ENCODE measurements around the gene TASP1.
"Not testable (repeated sequence)": the region's sequence is repeated elsewhere in the genome, so short reads cannot be mapped to it uniquely, and the experiment has no call there.

Gene TASP1, protein sequence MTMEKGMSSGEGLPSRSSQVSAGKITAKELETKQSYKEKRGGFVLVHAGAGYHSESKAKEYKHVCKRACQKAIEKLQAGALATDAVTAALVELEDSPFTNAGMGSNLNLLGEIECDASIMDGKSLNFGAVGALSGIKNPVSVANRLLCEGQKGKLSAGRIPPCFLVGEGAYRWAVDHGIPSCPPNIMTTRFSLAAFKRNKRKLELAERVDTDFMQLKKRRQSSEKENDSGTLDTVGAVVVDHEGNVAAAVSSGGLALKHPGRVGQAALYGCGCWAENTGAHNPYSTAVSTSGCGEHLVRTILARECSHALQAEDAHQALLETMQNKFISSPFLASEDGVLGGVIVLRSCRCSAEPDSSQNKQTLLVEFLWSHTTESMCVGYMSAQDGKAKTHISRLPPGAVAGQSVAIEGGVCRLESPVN

DNA sequence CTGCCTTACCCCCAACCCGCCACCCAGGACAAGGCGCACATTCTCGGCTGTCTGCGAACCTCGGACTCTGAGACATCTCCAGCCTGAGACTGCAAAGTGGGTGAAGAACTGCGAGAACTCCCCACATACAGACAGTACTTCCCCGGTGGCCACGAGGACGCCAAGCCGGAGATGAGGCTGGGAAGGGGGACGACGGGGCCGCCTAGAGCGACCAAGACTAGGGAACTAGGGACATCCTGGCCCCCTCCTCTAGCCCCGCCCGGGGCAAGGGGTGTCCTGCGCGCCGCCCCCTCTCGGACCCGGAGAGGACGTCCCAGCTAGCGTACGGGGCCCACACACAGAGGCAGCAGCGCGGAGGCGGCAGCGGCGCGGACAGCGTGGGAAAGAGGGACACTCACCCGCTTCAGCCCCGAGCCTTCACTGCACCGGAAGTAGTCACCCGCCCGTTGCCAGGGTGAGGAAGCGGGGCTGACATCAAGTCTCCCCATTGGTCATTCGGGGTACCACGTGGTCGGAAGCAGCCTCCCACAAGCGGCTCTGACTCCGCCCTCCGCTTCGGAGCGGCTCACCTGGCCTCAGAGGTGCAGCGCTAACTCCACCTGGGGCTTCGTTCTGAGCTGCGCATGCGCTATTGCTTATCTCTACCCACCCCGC lies at the start of gene TASP1:
Gene TASP1 (minus strand): TSS at position 437 of the 654 bp plus-strand sequence. CDS start 8,854 bp downstream, outside the sequence.
- DNase-seq: peak; percentile 95

DNA sequence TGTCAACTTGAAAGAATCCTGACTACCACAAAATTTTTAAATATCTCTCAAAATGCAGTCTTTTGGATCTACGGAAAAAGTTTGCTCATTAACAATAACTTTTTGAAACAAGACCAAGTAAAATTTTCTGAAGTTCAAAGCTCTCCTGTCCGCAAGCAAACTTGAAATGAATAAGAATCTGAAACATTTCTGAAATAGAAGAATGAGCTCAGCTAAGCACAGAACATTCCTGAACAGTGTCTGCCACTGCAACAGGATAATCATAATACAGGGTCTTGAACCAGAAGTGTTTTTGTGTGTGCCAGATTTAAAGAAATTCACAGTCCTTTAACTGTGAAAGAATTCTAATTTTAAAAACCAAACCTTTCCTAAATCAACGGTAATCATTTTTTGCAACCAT lies 49.1 kb upstream of the TASP1 start:
- no peak for DNase-seq

DNA sequence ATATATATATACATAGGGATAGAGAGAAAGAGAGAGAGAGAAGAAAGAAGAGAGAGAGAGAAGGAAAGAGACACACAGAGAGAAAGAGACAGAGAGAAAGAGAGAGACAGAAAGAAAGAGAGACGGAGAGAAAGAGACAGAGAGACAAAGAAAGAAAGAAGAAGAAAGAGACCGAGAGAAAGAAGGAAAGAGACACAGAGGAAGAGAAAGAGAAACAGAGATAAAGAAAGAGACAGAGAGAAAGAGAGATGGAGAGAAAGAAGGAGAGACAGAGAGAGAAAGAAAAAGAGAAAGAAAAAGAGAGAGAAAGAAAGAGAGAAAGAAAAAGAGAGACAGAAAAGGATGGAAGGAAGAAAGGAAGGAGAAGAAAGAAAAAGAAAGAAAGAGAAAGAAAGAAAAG lies 46.9 kb upstream of the TASP1 start:
- no peak for DNase-seq

DNA sequence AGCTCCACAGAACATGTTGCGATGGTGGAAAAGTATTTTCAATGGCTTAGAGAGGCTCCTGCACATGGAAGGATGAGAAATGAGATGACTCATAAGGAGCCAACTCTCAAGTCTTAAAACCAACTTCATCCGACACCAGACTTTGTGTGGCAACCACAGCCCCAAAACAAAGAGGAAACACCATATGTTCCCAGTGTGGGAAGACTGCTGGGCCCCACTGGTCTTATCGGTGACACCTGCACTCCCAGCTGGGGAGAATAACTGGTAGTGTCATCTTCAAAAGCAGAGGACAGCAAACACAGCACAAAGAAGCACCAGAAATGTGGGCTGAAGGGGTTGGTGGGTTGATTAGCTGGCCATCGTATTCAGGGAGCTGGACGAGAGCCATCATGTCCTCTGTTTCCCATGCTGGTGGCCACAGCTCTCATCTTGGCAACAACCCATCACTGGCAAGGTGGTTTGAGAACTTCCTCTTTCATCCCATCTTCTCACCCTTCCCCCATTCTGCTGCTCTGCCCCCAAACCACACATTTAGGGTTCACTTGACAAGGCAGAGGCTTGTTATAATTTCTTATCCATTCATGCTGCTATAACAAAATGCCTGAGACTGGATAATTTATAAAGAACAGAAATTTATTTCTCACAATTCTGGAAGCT lies 46.0 kb upstream of the TASP1 start:
- no peak for DNase-seq

DNA sequence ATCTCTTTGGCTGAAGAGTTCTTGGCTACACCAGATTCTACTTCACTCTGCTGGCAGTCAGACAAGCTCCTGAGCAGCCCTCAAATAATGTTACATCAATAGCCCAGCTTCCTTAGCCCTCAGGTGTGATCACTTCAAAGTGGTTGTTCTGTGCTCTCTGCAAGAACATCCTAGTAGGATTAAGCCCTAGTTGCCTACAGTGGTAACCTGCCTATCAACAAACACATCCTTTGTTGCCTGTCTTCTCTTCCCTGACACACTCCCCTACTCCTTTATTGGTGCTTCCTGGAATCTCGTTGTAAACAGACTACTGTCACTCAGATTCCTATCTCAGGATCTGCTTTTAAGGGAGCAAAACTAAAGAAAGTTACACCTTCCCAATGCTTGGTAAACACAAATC lies 45.1 kb upstream of the TASP1 start:
- DNase-seq: no peak

DNA sequence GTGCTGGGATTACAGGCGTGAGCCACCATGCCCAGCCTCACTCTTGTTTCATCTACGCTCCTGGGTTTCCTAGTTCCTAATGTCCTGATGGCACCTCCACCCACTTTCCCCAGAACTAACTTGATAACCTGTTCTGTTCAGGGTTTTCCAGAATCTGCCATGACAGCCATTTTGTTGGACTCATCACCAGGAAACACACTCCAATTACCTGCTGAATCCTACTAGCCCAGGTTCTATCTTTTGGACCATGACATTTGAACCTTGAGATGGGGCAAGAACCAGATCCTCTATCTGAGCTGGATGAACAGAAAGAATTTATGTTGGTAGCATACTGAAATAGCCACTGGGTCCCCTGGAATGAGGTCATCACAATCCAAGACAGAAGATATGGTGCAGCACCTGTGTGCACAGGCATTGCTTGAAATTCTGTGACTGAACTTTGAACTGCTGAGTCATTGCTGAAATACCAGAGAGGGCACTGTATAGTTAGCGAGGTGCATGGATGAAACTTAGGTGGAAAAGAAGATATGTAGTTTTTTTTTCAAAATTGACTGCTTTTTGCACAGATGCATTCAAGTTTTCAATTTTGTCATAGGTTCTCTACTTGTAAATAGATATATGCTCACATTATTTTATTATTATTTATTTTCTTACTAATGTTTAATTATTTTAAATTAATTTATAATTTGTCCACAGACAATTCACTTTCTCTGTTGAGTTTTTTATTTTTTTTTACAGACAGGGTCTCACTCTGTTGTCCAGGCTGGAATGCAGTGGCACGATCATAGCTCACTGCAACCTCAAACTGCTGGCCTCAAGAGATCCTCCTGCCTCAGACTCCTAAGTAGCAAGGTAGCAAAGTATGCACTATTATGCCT lies 42.8 kb upstream of the TASP1 start:
- DNase-seq: no peak

DNA sequence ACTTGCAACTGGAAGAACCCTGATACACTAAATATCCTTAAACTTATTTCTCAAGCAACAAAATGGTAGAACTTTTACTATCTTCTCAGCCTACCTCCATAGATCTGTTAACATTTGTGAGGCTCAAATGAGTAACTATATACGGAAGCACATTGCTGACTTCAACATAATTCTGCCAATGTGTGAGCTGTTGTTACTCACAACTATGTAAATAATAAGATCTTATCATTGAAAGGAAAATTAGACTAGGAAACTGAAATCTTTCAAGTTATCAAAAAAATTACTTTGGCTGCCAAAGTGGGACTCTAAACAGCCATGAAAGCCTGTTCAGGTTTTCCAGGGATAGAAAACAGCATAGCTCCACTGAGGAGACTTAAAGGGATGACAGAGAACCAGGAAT lies 40.2 kb upstream of the TASP1 start:
- no peak for DNase-seq

DNA sequence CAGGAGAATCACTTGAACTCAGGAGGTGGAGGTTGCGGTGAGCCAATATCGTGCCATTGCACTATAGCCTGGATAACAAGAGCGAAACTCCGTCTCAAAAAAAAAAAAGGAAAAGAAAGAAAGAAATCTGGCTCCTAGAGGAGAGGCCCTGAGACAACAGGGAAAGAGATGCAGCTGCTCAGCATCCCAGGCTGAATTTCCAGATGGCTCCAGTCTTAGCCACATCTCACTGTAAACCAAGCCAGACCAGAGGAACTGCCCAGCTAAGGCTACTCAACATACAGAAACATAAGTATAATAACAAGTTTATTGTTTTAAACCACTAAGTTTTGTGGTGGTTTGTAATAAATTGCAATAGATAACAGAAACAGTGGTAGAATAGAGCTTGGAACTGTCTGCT lies 38.5 kb upstream of the TASP1 start:
- DNase-seq: no peak

DNA sequence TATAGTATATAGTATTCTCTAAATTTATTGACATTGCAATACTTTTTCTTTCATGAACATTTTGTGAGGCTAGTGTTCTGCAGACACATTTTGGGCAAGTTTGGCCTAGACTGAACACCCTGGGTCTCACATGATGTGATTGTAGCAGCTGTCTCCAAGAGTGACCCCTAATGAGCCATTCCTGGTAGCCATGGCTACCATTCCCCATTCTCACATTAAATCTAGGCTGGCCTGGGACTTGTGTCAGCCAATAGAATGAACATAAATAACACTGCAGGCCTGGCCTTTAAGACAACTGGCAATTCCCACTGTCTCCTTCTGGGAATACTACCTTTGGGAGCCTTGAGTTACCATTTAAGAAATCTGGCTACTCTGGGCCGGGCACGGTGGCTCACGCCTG lies 38.0 kb upstream of the TASP1 start:
- DNase-seq: no peak

DNA sequence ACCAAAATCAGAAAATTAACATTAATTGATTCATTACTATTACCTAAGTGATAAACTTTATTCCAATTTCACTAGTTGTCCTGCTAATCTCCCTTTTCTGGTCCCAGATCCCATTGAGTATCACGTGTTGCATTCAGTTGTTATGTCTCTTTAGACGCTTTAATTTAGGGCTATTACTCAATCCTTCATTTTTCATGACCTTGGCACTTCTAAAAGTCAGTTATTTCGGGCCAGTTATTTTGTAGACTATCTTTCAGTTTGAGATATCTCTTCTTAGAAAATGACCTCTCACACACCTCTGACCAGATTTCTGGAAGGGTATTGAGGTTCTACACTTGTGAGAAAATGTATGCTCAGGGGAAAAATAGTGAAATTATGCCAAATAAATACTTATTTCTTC lies 34.0 kb upstream of the TASP1 start:
- DNase-seq: no peak

DNA sequence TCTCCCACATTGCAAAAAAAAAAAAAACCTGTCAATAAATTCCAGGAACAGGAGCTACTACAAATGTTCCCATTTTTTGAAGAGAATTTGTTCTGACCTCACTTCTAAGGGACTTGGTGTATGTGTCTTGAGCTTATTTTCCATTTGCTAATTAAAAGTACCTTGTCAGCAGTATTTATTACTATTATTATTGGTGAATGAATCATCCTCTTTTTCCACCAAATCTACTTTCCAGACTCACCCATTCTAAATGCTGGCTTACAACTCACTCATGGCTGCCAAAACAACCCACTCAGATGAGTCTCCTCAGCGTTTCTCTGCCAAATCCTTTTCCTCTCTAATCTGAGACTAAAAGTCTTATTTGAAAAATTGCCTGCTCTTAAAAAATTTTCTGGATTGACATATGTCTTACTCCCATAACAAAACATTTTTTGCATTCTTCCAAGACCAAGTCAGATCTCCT lies 33.2 kb upstream of the TASP1 start:
- DNase-seq: no peak

DNA sequence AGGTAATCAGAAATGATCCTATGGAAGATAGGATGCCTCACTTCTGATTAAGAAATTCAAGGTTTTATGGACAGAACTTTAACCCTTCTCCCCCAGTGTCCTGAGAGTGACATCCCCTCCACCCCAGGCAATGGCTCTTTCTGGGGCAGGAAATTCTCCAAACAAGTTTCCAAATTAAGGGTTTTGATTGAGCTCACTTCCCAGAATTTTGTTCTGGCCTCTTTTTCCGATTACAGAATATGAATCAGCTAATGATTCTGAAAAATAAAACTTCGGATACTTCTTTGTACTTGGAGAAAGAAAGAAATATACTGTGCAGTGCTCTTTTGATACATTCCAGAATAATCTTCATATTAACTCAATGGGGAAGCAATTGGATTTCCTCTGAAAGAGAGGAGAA lies 32.8 kb upstream of the TASP1 start:
- DNase-seq: no peak

DNA sequence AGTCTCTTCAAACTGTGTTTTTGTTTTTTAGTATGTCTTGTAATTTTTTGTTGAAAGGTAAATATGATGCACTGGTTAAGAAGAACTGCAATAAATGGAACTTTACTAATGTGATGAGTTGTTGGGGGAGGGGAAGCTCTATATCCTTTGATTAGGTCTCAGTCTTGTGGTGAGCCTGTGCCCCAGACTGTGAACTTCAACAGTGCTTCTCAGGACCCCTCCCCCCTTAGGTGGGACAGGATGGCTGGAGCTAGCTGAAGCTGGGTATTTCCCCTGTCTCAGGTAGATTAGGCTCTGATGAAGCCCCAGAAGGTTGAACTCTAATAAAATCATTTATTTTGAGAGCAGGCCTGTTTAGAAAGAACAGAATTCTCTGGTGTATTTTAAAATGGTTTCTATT lies 31.4 kb upstream of the TASP1 start:
- DNase-seq: no peak

DNA sequence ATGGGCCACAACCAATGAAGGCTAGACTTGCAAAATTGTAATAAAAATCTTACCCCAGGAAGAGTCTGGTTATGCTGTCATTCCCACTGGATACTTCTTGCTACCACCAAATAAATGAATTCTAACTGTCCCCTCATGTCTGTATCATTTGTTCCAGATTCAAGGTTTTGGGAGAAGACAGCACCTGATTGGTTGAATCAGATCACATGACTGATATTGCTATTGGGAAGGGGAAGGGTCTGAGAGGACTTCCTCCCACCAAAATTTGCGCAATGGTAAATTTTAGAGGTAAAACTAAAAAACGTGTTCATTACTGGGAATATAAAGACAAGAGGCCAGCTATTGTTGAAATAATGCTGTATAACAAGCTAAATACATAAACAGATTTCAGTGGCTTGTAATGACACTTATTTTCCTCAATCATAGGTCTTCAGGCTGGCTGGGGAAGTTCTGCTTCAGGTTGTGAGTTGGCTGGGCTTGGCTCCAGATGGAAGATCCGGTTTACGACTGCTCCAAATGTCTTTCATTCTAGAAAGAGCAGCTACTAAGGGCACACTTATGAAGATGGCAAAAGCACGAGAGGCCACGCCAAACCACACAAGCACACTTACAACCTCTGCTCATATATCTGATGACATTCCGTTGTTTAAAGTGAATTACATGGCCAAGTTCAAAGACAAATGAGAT lies 27.1 kb upstream of the TASP1 start:
- no peak for DNase-seq

DNA sequence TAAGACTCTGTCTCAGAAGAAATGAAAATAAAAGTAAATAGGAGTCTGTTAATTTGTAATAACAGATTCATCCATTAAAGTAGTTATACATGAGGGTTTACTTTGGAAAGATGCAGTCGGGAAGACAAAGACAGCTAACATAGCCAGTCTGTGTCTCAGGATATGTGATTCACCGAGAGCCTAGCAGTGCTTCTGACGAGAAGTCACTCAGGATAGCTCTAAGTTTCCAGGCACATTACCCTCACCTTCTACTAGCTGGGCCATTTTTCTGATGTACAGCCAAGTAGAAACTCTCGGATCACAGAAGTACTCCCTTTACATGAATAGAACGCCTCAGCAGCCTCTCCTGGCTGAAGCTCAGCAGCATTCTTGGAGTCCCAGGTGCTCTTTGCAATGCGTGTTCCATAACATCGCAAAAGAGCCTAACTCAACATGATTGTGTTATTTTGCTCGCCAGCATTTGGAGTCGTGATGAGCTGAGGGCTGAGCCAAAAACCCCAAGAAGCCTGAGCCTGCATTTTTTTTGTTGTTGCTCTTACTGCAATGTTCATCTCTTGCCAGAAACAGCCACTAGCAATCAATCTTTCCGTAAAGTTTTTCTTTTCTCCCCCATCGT lies 22.4 kb upstream of the TASP1 start:
- no peak for DNase-seq

DNA sequence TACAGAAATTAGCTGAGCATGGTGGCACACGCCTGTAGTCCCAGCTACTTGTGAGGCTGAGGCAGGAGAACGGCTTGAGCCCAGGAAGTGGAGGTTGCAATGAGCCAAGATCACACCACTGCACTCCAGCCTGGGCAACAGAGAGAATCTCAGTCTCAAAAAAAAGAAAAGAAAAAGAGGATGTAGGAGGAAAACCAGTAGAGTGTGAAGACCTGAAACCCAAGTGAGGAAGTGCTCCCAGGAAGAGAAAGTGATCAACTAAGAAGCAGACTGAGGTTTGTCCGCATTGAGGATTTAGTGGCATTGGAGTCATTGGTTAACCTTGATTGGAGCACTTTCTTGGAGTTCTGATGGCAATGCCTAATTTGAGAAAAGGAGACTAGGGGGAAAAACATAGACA lies 20.6 kb upstream of the TASP1 start:
- no peak for DNase-seq

DNA sequence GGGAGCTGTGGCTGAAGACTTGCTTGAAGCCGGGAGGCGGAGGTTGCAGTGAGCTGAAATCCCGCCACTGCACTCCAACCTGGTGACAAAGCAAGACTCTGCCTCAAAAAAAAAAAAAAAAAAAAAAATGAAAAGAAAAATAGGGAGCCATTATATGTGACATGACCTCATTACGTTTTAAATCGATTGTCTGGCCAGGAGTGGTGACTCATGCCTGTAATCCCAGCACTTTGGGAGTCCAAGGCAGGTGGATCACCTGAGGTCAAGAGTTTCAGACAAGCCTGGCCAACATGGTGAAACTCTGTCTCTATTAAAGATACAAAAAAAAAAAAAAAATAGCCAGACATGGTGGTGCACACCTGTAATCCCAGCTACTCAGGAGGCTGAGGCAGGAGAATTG lies 19.3 kb upstream of the TASP1 start:
- not testable (repeated sequence) for DNase-seq

DNA sequence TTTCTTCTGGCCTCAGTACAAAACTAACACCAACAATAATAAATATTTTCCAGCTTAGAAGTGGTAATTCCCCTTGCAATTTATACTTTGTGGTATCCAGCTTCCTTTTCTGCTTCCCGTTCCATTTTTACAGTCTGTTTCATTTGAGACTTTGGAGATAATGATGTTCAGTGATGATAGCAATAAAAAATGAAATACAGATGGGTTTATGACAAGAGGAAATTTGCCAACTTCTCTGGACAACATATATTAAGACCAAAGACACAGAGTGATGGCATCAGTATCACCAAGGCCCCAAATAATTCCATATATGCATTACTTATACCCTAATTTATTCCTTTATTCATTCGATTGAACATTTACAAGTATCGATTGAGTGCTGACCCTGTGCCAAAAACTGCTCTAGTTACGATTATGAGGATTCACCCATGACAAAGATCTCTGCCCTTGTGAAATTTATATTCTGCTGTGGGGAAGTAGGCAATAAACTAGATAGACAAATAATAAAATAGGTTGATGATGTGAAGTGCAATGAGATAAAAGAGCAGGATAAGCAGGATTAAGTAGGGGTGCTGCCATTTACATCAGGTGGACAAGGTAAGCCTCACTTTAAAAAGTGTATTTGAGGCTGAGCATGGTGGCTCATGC lies 18.1 kb upstream of the TASP1 start:
- no peak for DNase-seq

DNA sequence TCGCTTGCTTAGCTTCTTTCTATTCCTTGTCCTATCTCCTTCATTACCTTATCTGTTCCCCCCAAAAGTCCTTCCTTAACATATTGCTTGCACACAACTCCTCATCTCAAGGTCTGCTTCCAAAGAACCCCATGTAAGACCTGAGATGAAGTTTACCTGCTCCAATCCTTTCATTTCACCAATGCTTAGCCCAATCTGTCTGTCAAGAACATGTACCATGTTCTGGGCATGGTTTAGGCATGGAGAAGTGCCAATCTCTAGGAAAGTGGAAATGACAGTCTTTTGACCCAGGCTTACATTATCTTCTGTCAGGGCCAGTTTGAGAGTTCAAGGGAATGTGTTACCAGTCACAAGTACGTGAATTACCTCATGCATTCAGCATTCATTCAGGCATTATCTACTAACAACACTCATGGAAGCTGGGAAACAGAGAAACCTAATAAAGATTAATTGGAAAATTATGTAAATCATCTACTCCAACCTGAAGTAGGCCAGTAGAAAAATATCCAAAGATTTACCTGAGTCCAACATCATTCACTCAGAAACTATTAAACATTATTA lies 15.8 kb upstream of the TASP1 start:
- no peak for DNase-seq

DNA sequence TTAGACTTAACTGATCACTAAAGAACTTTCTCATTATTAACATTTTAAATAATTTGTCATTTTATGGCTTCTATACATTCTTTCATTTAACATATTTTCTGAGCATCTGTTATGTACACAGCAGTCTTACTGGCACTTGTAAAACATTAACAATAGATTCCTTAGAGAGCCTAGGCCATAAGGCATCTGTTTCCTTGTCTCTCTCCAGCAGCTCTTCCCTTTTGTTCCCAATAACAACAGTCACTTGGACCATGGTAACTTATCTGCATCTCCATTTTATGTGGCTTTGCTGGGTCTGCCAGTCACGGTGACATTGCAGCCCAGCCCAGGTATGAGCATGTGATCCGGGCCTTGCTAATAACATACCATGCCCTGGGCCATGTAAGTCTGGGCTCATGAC lies 11.7 kb upstream of the TASP1 start:
- no peak for DNase-seq
